ENCODE results near the gene FAU. TPM values are rescaled to one million over a fixed set of nuclear protein-coding genes. Genes with fewer than 3 reads are reported as not detected.
A peak's percentile ranks its signal among the peaks of the same experiment; 100 is the strongest.

The FAU gene
- total and polyA plus RNA-seq, 9 of the 15 experiments (the other 6 are each of a cell fraction or from before 2014, with no cell fraction given): 433 to 1,827 (median 942) TPM

DNA sequence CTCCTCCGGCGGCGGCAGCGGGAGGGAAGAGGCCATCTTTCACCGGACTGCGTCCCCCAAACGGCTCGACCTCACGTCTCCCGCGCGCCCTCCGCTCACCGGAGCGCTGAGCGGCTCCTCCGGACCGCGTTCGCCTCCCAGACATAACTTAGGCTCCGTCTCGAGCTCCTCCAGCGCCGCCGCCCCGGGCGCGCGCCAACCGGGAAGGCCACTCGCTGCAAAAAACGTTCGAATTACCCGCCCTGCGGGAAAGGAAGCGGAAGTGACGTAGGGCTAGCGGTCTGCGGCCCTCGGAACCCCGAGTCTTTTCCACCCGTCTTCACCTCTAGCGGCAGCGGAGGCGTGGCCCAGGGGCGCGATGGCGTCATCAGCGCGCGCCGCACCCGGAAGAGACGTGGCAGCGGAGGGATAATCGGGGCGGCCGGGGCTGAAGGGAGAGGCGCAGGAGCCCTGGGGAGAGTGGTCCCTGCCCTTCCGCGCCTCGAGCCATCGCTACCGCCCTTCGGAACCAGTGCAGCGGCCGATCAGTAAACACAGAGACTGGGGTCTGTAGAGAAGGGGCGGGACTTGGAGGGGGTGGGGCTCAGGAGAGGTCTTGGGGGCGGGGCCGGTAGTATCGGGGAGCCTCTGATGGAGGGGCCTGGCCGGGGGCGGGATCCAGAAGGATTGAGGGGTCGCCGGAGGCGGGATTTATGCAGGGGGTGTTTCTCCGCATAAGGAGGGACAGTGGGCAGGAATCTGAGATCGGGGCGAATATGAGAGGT lies 37.9 kb downstream of the FAU start, which contains the start of the genes CDCA5 and ZFPL1 (continued):
- TF ChIP-seq, protein P1, sequence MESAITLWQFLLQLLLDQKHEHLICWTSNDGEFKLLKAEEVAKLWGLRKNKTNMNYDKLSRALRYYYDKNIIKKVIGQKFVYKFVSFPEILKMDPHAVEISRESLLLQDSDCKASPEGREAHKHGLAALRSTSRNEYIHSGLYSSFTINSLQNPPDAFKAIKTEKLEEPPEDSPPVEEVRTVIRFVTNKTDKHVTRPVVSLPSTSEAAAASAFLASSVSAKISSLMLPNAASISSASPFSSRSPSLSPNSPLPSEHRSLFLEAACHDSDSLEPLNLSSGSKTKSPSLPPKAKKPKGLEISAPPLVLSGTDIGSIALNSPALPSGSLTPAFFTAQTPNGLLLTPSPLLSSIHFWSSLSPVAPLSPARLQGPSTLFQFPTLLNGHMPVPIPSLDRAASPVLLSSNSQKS (CRISPR knock-in tag; IDR thresholded peaks at IDR 0.05): no peak
- TF ChIP-seq ZNF184 (CRISPR knock-in tag; IDR thresholded peaks at IDR 0.05) (no peak), RNF2 (IDR thresholded peaks at IDR 0.05) (peak; percentile 17; the same call in 1 of the 2 replicates), KAT2B (IDR thresholded peaks at IDR 0.05; ENCODE audit: low read depth, low read length) (no peak), SMARCE1 (IDR thresholded peaks at IDR 0.05) (no peak), FOXM1 (IDR thresholded peaks at IDR 0.05; ENCODE audit: low read depth) (no peak), FOXM1 (CRISPR knock-in tag; IDR thresholded peaks at IDR 0.05; ENCODE audit: low read depth) (peak; percentile 71; the same call in 1 of the 2 replicates), IRF1 (CRISPR knock-in tag; IDR thresholded peaks at IDR 0.05; ENCODE audit: borderline replicate concordance) (no peak), U2AF2 (optimal IDR thresholded peaks at IDR 0.05; ENCODE audit: low read depth, low read length) (no peak), CREBBP (IDR thresholded peaks at IDR 0.05; ENCODE audit: low read depth, low read length) (no peak), TBL1XR1 (IDR thresholded peaks at IDR 0.05; ENCODE audit: low read length in 2 of 2) (peak in 1 of 2 experiments; percentile 79; a peak in 2 of 4 replicates), MITF (IDR thresholded peaks at IDR 0.05) (no peak), TFE3 (CRISPR knock-in tag; IDR thresholded peaks at IDR 0.05) (no peak), NCOA2 (IDR thresholded peaks at IDR 0.05; ENCODE audit: partially characterized antibody in 2 of 2) (no peak), HDAC6 (IDR thresholded peaks at IDR 0.05; ENCODE audit: low read depth, low read length) (no peak), ATF7 (IDR thresholded peaks at IDR 0.05) (peak; percentile 95), ARHGAP35 (IDR thresholded peaks at IDR 0.05; ENCODE audit: partially characterized antibody) (no peak), SREBF1 (IDR thresholded peaks at IDR 0.05; ENCODE audit: borderline replicate concordance, low read depth, low read length) (no peak)
- TF ChIP-seq, protein P2, sequence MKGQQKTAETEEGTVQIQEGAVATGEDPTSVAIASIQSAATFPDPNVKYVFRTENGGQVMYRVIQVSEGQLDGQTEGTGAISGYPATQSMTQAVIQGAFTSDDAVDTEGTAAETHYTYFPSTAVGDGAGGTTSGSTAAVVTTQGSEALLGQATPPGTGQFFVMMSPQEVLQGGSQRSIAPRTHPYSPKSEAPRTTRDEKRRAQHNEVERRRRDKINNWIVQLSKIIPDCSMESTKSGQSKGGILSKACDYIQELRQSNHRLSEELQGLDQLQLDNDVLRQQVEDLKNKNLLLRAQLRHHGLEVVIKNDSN (CRISPR knock-in tag; IDR thresholded peaks at IDR 0.05): peak; percentile 36; the same call in 1 of the 2 replicates
- TF ChIP-seq, protein P3, sequence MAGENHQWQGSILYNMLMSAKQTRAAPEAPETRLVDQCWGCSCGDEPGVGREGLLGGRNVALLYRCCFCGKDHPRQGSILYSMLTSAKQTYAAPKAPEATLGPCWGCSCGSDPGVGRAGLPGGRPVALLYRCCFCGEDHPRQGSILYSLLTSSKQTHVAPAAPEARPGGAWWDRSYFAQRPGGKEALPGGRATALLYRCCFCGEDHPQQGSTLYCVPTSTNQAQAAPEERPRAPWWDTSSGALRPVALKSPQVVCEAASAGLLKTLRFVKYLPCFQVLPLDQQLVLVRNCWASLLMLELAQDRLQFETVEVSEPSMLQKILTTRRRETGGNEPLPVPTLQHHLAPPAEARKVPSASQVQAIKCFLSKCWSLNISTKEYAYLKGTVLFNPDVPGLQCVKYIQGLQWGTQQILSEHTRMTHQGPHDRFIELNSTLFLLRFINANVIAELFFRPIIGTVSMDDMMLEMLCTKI (IDR thresholded peaks at IDR 0.05; ENCODE audit: partially characterized antibody): no peak
